AG10803 (cell line): ENCODE data around the gene TRIM2.

Source experiments
- DNase-seq: peaks from one replicate; pipeline ENCODE4 v3.0.0; 2010; ENCODE audit warnings: low read depth
- H3K4me3 ChIP-seq: 2 replicates; pipeline ENCODE4 v1.5.1; 2011; ENCODE audit warnings: mild to moderate bottlenecking, low read length, control low read depth
- CTCF ChIP-seq: conservative IDR thresholded peaks from 2 replicates; pipeline ENCODE4 v1.5.1; 2011; ENCODE audit warnings: mild to moderate bottlenecking, low read length, control low read depth, inconsistent platforms

The TRIM2 gene

GRCh38 chr4:153241970-153242838 is 38.0 kb downstream of the TRIM2 start:
- no peak overlapping the region for H3K4me3 ChIP-seq
- DNase-seq, result no peak
- TF ChIP-seq CTCF, result no peak

GRCh38 chr4:153242839-153243324 is 38.6 kb downstream of the TRIM2 start:
- H3K4me3 ChIP-seq, result no peak overlapping the region
- DNase-seq, result no peak
- TF ChIP-seq CTCF, result no peak

GRCh38 chr4:153243468-153243867 is 39.2 kb downstream of the TRIM2 start:
- TF ChIP-seq CTCF, result no peak
- DNase-seq, result no peak

GRCh38 chr4:153244969-153245368 is 40.7 kb downstream of the TRIM2 start:
- no peak for TF ChIP-seq CTCF
- no peak for DNase-seq
- no peak overlapping the region for H3K4me3 ChIP-seq

More at GRCh38 chr4:153243468-153243867, 39.2 kb downstream of the TRIM2 start:
- no peak overlapping the region for H3K4me3 ChIP-seq

- H3K4me3 ChIP-seq, result no peak overlapping the region
- TF ChIP-seq CTCF, result no peak
- no peak for DNase-seq
These were observed 41.5 kb downstream of the TRIM2 start for GRCh38 chr4:153245775-153246174.

GRCh38 chr4:153246446-153247115 is 42.3 kb downstream of the TRIM2 start:
- DNase-seq, result no peak
- no peak overlapping the region for H3K4me3 ChIP-seq
- no peak for TF ChIP-seq CTCF
